ENCODE data around the gene MAPT. TPM values are rescaled to one million over a fixed set of nuclear protein-coding genes. Genes with fewer than 3 reads are reported as not detected.

The MAPT gene
- total RNA-seq, 1 experiment from 2014 or later = 3.6 TPM

DNA sequence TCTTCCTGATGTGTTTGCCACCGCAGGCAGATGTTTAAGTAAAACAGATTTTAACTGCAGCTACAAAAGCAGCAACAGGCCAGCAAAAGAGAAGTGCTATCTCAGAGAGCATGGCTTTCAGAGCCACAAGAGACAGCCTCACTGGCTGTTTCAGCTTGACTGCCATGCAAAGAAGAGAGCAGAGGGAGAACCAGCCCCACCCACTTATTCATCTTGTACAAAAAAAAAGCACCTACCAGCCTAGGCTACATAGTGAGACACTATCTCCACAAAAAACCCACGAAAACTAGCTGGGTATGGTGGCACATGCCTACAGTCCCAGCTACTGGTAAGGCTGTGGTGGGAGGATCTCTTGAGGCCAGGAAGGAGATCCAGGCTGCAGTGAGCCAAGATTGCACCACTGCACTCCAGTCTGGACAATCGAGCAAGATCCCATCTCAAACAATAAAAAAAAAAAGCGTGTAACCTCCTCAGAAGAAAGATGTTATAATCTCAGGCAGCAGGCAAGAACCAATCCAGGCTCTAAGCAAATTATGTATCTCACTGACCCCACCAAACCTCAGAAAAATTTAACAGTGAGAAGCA lies 134.7 kb downstream of the MAPT start:
- Histone ChIP-seq H3K36me3 (ENCODE audit: low read depth, low read length) (peaks cover 45% of the 10 kb centered on the region), H3K4me3 (ENCODE audit: low read length) (no peak overlapping the region), H3K4me1 (ENCODE audit: insufficient read depth, low read length) (no peaks in the 10 kb centered on the region), H3K4me2 (ENCODE audit: low read length) (no peak overlapping the region), H3K79me2 (ENCODE audit: low read length) (no peaks in the 10 kb centered on the region), H3K9me2 (replicated peaks; ENCODE audit: low read length) (no peaks in the 10 kb centered on the region), H3K27me3 (ENCODE audit: low read length) (no peaks in the 10 kb centered on the region), H3K27ac (ENCODE audit: low read length) (no peak overlapping the region), H3K9me3 (ENCODE audit: low read length) (no peaks in the 10 kb centered on the region), H3K9ac (ENCODE audit: low read length) (no peak overlapping the region), H4K20me1 (ENCODE audit: low read length) (no peaks in the 10 kb centered on the region; the same call in 1 of the 2 replicates), H3F3A (ENCODE audit: low read length, unreplicated experiment) (no peaks in the 10 kb centered on the region), H2AFZ (ENCODE audit: low read length) (no peak overlapping the region)
- DNase-seq (no peak), ATAC-seq (no peak)
- no TSS peak for BruUV-seq (replicated peaks)
- POLR2A ChIA-PET (ENCODE audit: unreplicated experiment) = no interaction called here
- TF ChIP-seq CTCF (conservative IDR thresholded peaks at IDR 0.05; ENCODE audit: low read depth, low read length) = no peak
- no peak for TF ChIP-seq EZH2 (IDR thresholded peaks at IDR 0.05; ENCODE audit: low read length, unreplicated experiment)
- no peak for TF ChIP-seq EZH2phosphoT487 (IDR thresholded peaks at IDR 0.05; ENCODE audit: borderline replicate concordance, low read length)
- CTCF ChIA-PET = no interaction called here
- intact Hi-C loops (cut with micrococcal nuclease) = no loop called here

GRCh38 chr17:46029627-46030026 lies 135.3 kb downstream of the MAPT start:
- H3K9me2 ChIP-seq (replicated peaks; ENCODE audit: low read length) = no peaks in the 10 kb centered on the region
- no peaks in the 10 kb centered on the region for H3K27me3 ChIP-seq (ENCODE audit: low read length)
- no peaks in the 10 kb centered on the region for H3K79me2 ChIP-seq (ENCODE audit: low read length)
- BruUV-seq (replicated peaks) = no TSS peak
- DNase-seq (no peak), ATAC-seq (no peak)
- POLR2A ChIA-PET (ENCODE audit: unreplicated experiment) = no interaction called here
- H3K4me2 ChIP-seq (ENCODE audit: low read length) = no peak overlapping the region
- H3K9me3 ChIP-seq (ENCODE audit: low read length) = no peaks in the 10 kb centered on the region
- H3K36me3 ChIP-seq (ENCODE audit: low read depth, low read length) = peaks cover 51% of the 10 kb centered on the region
- no peak overlapping the region for H3K4me3 ChIP-seq (ENCODE audit: low read length)
- no peak for TF ChIP-seq EZH2phosphoT487 (IDR thresholded peaks at IDR 0.05; ENCODE audit: borderline replicate concordance, low read length)
- TF ChIP-seq CTCF (conservative IDR thresholded peaks at IDR 0.05; ENCODE audit: low read depth, low read length) = no peak
- no peak for TF ChIP-seq EZH2 (IDR thresholded peaks at IDR 0.05; ENCODE audit: low read length, unreplicated experiment)
- intact Hi-C loops (cut with micrococcal nuclease) = no loop called here
- peaks cover 4% of the 10 kb centered on the region; the same call in 1 of the 2 replicates for H4K20me1 ChIP-seq (ENCODE audit: low read length)
- CTCF ChIA-PET = no interaction called here
- H3K27ac ChIP-seq (ENCODE audit: low read length) = no peak overlapping the region
- H3F3A ChIP-seq (ENCODE audit: low read length, unreplicated experiment) = no peaks in the 10 kb centered on the region
- no peaks in the 10 kb centered on the region for H3K4me1 ChIP-seq (ENCODE audit: insufficient read depth, low read length)
- no peak overlapping the region for H3K9ac ChIP-seq (ENCODE audit: low read length)
- no peak overlapping the region for H2AFZ ChIP-seq (ENCODE audit: low read length)

DNA sequence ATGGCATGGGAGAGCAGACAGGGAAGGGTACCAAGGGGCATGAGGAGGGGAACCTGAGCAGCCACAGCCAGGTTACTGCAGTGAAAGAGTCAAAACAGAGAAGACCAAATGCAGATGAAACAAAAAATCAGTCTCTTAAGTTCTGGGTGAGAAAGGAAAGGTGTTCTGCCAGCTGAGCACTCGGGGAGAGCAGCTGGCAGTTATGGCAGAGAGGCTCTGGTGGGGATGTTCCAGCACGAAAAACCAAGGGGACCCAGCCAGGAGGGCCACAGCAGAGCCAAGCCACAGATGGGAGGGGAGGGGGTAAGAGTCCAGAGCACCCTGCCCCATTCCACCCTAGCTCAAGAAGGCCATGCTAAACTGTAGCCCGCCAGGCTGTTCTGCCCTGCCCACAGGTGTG lies 136.4 kb downstream of the MAPT start:
- DNase-seq (no peak), ATAC-seq (no peak)
- no peaks in the 10 kb centered on the region for H3F3A ChIP-seq (ENCODE audit: low read length, unreplicated experiment)
- ChIA-PET POLR2A (ENCODE audit: unreplicated experiment) (no interaction called here), CTCF (no interaction called here)
- no peak overlapping the region for H3K27ac ChIP-seq (ENCODE audit: low read length)
- no peaks in the 10 kb centered on the region for H3K9me2 ChIP-seq (replicated peaks; ENCODE audit: low read length)
- H3K9ac ChIP-seq (ENCODE audit: low read length) = no peak overlapping the region
- H3K4me2 ChIP-seq (ENCODE audit: low read length) = no peak overlapping the region
- no peaks in the 10 kb centered on the region for H3K9me3 ChIP-seq (ENCODE audit: low read length)
- H2AFZ ChIP-seq (ENCODE audit: low read length) = no peak overlapping the region
- no TSS peak for BruUV-seq (replicated peaks)
- H3K36me3 ChIP-seq (ENCODE audit: low read depth, low read length) = peaks cover 62% of the 10 kb centered on the region
- H3K4me3 ChIP-seq (ENCODE audit: low read length) = no peak overlapping the region
- peaks cover 10% of the 10 kb centered on the region for H4K20me1 ChIP-seq (ENCODE audit: low read length)
- H3K4me1 ChIP-seq (ENCODE audit: insufficient read depth, low read length) = no peaks in the 10 kb centered on the region
- TF ChIP-seq EZH2 (IDR thresholded peaks at IDR 0.05; ENCODE audit: low read length, unreplicated experiment) (no peak), EZH2phosphoT487 (IDR thresholded peaks at IDR 0.05; ENCODE audit: borderline replicate concordance, low read length) (no peak), CTCF (conservative IDR thresholded peaks at IDR 0.05; ENCODE audit: low read depth, low read length) (no peak)
- no peaks in the 10 kb centered on the region for H3K27me3 ChIP-seq (ENCODE audit: low read length)
- intact Hi-C loops (cut with micrococcal nuclease) = no loop called here
- no peaks in the 10 kb centered on the region for H3K79me2 ChIP-seq (ENCODE audit: low read length)

All from PC-3 (cell line).